Activated CD8-positive, alpha-beta memory T cell treated with anti-CD3 and anti-CD28 coated beads for 36 hours (primary cell): ENCODE measurements around the gene SEPTIN5. TPM values are rescaled to one million over a fixed set of nuclear protein-coding genes. Genes with fewer than 3 reads are reported as not detected.

Experiments used
- CTCF ChIA-PET: fragments of 350-600 bp; sonication (Branson Sonifier 250); formaldehyde crosslinking; loops from one replicate; lab custom pipeline; 2021; ENCODE audit warnings: antibody characterized with exemption; lab: Charles Lee
- POLR2A ChIA-PET: fragments of 350-600 bp; sonication (Branson Sonifier 250); formaldehyde crosslinking; loops from one replicate; lab custom pipeline; 2021; ENCODE audit warnings: antibody characterized with exemption; lab: Charles Lee
- total RNA-seq, 2 experiments: library from RNA; stranded (reverse); gene quantifications; one replicate each; pipeline ENCODE4 v1.2.3, GENCODE V29; 2021

Gene SEPTIN5
- total RNA-seq, 2 experiments from 2014 or later, result 0.38 to 0.86 TPM

DNA sequence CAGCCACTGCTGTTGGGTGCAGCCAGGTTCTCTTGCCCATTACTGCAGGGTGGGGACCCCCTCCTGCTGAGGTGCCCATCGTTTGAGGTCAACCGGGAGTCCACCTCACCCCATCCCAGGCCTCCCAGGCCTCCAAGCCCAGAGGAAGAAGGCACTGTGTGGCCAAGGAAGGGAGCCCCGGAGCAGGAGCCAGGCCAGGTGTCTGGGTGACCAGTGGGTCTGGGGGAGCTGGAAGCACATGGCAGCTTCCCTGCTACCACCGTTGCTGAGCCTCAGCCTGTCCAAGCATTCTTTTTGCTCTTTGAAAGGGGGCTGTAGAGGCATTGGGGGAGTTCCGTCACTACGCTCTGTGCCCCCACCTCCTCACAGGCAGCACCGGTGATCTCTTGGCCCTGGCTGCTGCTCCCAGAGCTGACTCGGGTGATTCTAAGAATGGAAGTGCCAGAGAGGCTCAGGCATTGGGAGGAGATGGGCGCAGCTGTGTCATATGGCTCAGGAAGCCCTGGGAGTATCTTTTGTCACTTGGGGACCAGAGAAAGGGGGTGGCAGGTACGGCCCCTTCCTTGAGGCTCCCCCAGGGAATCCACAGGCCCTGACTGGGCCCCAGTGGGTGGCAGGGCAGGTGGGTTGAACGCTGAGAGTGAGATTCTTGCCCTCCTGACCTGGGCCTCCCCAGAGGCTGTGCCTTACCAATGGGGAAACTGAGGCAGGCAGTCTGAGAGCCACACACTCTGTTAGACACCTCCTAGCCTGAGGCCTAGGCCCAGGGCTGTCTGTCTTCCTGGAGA lies 1.9 kb downstream of the SEPTIN5 start:
- ChIA-PET POLR2A (no interaction called here), CTCF (interaction anchor here (1.5 to 1.8 kb wide), 2 partner anchors 14 to 194 kb away, joined by 3 to 9 read pairs; no protein-coding TSS in a partner anchor)

DNA sequence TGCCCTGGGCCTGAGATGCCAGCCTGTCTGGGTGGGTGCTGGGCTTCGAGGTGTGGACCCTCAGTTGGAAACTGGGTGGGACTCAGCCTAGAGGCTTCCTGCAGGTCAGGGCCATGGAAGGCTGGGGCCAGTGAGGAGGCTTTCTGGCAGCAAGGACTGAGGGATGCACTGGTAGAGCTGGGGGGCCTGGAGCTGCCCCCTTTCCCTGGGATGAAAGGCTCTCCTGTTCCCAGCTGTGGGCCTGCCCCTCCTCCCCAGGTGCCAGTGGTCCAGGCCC lies 2.5 kb downstream of the SEPTIN5 start:
- ChIA-PET POLR2A (no interaction called here), CTCF (interaction anchor here (0.6 to 1.8 kb wide), 2 partner anchors 13 to 185 kb away, joined by 4 to 9 read pairs; no protein-coding TSS in a partner anchor)

DNA sequence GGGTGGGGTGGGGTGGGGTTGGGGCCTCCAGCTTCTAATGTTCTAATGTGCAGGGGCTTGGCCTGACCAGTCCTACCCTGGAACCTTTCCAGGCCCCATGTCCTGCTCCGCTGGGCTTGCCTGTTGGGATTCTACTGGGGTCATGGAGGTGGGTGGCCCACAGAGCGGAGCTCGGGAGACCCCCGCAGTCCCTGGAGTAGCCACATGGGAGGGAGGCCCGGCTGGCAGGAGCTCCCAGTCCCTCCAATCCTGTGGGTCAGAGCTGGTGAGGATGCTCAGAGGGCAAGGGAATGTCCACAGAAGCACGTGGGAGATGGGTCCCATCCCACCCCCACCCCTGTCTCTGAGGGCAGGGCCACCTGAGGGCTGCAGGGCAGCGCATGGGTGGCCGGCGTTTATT lies 2.9 kb downstream of the SEPTIN5 start:
- ChIA-PET POLR2A (no interaction called here), CTCF (interaction anchor here (0.6 to 1.8 kb wide), 2 partner anchors 13 to 185 kb away, joined by 4 to 9 read pairs; no protein-coding TSS in a partner anchor)

DNA sequence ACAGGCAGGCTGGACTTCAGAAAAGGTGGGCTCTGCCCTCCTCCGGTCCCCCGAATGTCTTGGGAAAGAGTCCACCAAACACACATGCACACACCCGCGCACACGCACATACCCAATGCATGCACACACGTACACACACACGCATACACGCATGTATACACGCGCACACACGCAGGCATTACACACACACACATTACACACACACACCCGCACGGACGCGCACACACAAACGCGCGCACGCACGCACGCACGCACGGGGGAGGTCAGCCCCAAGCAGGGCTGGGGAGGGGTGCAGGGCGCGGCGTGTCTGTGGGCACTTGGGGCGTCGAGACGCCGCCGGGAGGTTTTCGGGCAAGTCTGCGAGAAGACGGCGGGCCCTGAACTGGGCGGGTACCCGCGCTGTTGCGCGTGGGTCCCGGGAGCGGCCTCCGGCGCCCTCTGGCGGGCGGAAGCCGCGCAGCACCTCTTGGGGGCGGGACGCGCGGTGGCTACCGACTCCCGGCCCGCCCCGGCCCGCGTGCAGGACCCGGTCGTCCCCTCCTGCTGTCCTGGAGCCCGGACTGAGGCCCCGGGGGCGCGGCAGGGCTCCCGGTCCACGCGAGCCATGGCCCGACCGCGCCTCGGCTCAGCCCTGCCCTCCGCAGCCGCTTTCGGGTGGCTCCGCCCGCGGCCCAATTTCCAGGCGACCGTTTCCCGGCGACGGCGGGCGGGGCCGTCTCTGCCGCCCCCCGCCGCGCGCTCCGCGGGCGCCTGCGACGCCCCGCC lies 3.6 kb downstream of the SEPTIN5 start:
- POLR2A ChIA-PET, result no interaction called here
- CTCF ChIA-PET, result interaction anchor here (0.6 to 1.8 kb wide), 3 partner anchors 12 to 270 kb away, joined by 3 to 9 read pairs (median 9); partner anchors contain the start of gene C22orf39

DNA sequence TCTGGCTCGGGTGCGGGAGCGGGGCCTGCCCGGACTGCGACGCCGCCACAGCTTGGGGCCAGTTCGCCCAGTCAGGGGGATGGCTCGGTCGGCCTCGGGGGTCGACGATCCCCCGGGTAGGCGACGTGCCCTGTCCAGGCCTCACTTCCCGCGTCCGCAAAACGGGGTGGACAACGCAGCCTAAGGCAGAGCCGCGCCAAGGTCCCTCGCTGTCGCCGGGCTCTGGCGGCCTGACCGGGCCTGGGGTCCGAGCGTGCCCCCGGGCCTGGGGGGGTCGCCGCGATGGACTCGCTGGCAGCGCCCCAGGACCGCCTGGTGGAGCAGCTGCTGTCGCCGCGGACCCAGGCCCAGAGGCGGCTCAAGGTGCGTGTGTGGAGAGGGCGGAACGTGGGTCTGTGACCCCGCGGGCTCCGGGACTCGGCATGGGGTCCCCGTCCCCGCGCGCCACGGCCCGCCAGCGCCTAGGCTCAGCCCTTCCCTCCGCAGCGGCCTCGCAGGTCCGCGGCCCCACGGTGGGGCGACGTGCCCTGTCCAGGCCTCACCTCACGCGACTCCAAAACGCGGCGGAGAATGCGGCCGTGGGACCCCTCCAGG lies 4.2 kb downstream of the SEPTIN5 start:
- ChIA-PET CTCF (interaction anchor here (0.6 to 1.7 kb wide), 2 partner anchors 12 to 271 kb away, joined by 3 to 9 read pairs; partner anchors contain the start of gene C22orf39), POLR2A (interaction anchor here (0.6 kb wide), 1 partner anchor 565 kb away, joined by 5 read pairs; no protein-coding TSS in a partner anchor)

DNA sequence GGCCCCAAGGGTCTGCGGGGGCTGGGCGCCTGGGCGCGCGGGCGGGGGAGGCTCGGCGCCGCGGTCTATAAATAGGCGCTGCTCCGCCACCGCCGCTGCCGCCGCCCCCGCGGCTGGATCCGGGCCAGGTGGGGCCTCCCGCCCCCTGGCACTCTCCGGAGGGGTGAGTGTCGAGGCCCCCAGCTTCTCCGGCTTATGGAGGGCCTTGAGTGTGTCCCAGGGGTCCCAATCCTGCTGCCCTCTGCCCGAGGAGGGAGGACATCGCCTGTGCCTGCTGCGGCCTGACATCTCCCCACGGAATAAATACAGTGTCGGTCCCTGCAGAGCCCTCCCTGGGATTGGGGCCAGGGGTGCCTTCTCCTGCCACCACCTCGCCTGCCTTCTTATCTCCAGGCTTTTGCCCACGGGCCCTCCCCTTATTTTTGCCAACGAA lies 4.8 kb downstream of the SEPTIN5 start:
- CTCF ChIA-PET, result interaction anchor here (1.7 kb wide), 1 partner anchor 12 kb away, joined by 9 read pairs; no protein-coding TSS in a partner anchor
- POLR2A ChIA-PET, result interaction anchor here (0.6 kb wide), 1 partner anchor 565 kb away, joined by 5 read pairs; no protein-coding TSS in a partner anchor

DNA sequence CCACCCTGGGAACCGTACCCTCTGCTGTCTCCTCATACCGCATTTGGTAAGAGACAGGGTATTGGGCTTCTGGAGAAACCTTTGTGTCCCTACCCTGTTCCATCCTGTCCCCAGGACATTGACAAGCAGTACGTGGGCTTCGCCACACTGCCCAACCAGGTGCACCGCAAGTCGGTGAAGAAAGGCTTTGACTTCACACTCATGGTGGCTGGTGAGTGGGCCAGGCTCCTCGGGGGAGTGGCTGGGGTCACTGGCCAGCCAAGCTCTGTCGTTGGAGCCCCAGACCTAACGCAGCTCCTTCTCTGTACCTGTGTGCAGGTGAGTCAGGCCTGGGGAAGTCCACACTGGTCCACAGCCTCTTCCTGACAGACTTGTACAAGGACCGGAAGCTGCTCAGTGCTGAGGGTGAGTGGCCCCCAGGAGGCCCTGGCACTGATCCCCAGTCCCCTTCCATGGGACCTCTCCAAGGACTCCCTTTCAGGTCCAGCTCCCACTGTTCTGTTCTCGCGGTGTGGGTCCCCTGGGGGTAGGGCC lies 5.3 kb downstream of the SEPTIN5 start:
- ChIA-PET POLR2A (no interaction called here), CTCF (interaction anchor here (0.8 to 1.7 kb wide), 2 partner anchors 11 to 40 kb away, joined by 3 to 9 read pairs; no protein-coding TSS in a partner anchor)

DNA sequence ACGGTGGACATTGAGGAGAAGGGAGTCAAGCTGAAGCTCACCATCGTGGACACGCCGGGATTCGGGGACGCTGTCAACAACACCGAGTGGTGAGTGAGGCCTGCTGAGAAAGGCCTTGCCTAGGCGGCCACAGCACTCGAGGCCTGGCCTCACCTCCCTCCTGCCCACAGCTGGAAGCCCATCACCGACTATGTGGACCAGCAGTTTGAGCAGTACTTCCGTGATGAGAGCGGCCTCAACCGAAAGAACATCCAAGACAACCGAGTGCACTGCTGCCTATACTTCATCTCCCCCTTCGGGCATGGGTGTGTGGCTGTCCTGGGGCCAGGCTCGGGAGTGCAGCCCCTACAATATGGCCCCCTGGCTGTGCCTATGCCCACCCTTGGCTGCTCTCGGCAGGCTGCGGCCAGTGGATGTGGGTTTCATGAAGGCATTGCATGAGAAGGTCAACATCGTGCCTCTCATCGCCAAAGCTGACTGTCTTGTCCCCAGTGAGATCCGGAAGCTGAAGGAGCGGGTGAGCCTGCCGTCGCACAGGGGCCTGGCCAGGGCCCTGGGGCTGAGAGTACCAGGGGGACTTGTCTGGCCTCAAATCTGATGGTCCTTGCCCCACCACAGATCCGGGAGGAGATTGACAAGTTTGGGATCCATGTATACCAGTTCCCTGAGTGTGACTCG lies 6.0 kb downstream of the SEPTIN5 start:
- POLR2A ChIA-PET, result interaction anchor here (0.6 kb wide), 1 partner anchor 16 kb away, joined by 3 read pairs; no protein-coding TSS in a partner anchor

DNA sequence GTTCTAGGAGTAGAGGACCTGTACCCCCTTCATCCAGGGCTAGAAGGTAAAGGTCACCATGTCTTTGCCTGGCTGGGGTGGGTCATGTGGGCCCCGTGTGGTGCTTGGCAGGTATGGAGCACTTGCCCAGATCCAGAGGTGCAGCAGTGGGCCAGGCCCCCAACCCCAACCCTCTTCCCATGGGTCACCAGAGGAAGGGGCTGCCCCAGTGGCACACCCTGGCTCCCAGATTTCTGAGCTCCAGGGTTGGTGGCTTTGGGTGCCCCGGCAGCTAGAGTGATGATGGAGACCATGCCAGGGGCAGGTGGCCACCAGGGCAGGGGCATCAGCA lies 6.7 kb downstream of the SEPTIN5 start:
- POLR2A ChIA-PET, result interaction anchor here (0.6 kb wide), 1 partner anchor 16 kb away, joined by 3 read pairs; no protein-coding TSS in a partner anchor
- CTCF ChIA-PET, result no interaction called here

More for the DNA sequence above, 6.0 kb downstream of the SEPTIN5 start:
- CTCF ChIA-PET, result interaction anchor here (0.8 kb wide), 1 partner anchor 40 kb away, joined by 3 read pairs; no protein-coding TSS in a partner anchor

DNA sequence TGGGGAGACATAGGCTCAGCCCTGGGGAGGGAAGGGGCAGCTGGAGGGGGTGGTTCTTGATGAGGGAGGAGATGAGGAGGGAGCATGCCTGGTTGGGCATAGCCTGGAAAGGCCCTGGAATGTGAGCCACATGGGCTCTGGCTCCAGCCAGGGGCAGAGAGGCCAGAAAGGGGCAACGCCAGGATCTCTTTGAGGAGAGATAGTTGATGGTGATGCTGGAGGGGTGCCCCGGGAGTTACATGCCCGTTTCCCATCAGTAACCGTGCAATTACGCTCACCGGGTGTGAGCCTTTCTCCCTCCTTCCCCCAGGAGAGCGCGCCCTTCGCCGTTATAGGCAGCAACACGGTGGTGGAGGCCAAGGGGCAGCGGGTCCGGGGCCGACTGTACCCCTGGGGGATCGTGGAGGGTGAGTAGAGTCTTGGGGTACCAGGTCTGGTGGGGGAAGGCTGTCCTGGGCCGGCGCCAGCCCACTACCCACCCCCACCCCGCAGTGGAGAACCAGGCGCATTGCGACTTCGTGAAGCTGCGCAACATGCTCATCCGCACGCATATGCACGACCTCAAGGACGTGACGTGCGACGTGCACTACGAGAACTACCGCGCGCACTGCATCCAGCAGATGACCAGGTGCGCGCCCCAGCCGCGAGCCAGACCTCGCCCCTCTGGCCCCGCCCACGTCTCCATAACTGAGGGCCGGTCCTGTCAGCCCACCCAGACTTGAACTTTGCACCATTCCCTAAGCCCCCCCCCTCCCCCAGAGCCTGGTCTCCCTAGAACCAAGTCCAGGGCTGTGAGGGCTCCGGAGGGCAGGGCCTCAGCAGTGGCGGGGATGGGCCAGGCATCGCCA lies 7.3 kb downstream of the SEPTIN5 start:
- ChIA-PET POLR2A (no interaction called here), CTCF (interaction anchor here (1.5 kb wide), 1 partner anchor 9 kb away, joined by 7 read pairs; no protein-coding TSS in a partner anchor)

DNA sequence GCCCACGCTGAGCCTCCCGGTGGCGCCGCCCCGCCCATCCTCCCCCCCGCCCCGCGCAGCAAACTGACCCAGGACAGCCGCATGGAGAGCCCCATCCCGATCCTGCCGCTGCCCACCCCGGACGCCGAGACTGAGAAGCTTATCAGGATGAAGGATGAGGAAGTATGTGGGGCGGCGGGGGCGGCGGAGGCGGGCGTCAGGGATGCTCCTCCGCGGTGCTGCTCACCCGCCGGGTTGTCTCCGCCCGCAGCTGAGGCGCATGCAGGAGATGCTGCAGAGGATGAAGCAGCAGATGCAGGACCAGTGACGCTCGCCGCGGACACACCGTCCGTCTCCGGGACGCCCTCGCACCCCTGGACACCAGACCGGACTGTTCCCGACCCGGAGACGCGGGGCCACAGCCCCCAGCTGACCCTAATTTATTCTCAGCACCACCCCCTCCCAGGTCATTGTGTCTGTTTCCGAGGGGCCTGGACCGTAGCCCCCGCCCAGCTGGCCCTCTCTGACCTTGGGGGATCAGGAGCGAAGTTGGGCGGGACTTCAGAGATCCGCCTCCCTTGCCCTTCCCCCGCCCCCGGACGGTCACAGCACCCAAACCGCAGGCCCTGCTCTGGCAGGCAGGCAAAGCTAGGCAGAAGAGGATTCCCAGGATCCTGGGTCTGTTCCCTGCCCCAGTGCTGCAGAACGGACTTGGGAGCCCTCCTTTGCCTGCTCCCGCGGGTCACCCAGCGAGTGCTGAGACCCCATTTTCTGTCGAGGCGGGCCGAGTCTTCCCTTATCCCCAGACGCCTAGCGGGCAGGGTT lies 8.1 kb downstream of the SEPTIN5 start:
- POLR2A ChIA-PET, result no interaction called here
- CTCF ChIA-PET, result interaction anchor here (1.5 kb wide), 1 partner anchor 8 kb away, joined by 7 read pairs; no protein-coding TSS in a partner anchor

DNA sequence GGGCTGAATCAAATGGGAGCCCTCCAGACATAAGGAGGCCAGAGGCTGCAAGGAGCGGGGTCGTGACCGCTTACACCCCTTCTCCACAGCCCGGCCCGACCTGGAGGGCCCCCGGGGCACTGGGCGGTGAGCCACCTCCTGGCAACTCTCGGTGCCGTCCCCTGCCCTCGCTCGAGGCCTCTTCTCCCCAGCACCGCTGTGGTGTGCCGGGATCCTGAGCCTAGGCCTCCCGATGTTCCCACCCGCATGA lies 8.6 kb downstream of the SEPTIN5 start:
- ChIA-PET POLR2A (no interaction called here), CTCF (interaction anchor here (1.5 kb wide), 1 partner anchor 8 kb away, joined by 7 read pairs; no protein-coding TSS in a partner anchor)

DNA sequence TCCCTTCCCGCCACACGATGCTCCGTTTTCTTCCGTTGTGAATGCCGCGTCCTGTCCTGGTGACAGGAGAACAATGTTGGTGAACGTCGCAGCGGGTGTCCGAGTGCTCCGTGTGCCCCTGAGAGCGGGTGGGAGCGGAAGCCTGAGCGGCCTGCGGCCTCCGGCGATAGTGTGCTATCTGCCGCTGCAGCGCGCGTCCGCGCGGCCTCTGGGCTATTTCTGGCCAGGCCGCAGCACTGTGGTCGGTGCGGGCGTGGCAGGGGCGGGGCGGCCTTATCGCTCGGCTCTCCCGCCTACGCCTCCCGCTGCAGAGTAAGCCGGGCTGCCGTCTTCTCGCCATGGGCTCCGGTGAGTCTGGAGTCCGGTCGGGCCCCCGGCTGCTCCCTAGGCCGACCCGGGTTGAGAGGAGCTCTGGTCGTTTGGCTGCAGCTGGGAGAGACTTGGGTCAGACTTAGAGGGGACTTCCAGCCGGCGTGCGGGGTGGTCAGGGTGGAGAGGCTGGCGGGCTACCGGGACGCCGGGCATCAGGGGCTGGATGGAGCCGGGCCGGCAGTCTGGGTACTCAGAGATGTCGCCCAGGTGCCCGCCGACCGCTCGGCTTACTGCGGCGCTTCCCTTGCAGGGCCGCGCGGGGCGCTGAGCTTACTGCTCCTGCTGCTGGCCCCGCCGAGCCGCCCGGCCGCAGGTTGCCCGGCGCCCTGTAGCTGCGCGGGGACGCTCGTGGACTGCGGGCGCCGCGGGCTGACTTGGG lies 9.1 kb downstream of the SEPTIN5 start, which contains the start of gene GP1BB:
Gene GP1BB (plus strand): TSS at position 308 of the 751 bp plus-strand sequence. CDS start 31 bp downstream, at position 339.
- POLR2A ChIA-PET, result interaction anchor here (0.8 kb wide), 1 partner anchor 218 kb away, joined by 4 read pairs; the partner anchor contains the start of genes COMT and TXNRD2
- CTCF ChIA-PET, result interaction anchor here (0.6 to 1.5 kb wide), 4 partner anchors 7 to 226 kb away, joined by 3 to 7 read pairs (median 3); no protein-coding TSS in a partner anchor

DNA sequence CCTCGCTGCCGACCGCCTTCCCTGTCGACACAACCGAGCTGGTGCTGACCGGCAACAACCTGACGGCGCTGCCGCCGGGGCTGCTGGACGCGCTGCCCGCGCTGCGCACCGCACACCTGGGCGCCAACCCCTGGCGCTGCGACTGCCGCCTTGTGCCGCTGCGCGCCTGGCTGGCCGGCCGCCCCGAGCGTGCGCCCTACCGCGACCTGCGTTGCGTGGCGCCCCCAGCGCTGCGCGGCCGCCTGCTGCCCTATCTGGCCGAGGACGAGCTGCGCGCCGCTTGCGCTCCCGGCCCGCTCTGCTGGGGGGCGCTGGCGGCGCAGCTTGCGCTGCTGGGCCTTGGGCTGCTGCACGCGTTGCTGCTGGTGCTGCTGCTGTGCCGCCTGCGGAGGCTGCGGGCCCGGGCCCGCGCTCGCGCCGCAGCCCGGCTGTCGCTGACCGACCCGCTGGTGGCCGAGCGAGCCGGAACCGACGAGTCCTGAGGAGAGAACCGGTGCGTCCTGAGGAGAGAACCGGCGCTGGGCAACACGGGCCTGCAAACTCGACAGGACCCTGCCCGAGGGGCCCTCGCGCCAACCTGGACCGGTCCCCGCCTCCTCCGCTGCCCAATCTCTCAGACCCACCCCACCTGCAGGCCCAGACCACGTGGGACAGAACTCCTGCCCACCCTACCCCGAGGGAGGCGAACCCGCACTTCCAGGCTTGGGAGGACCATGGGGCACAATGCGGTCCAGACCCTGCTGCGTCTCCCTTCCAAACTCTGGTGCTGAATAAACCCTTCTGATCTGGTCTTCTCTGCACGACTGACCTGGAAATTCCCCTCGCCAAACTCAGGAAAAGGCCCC lies 9.9 kb downstream of the SEPTIN5 start:
- POLR2A ChIA-PET, result interaction anchor here (0.8 kb wide), 1 partner anchor 218 kb away, joined by 4 read pairs; the partner anchor contains the start of genes COMT and TXNRD2
- CTCF ChIA-PET, result interaction anchor here (0.6 to 0.9 kb wide), 3 partner anchors 35 to 225 kb away, joined by 3 read pairs; no protein-coding TSS in a partner anchor
